IPS DF 6.9 (cell line): ENCODE measurements around the gene GFRA1.

Experiments used
- DNase-seq: peaks from one replicate; pipeline ENCODE4 v3.0.0-alpha.2; 2013; ENCODE audit warnings: low read depth, low spot score
- H3K27ac ChIP-seq: one replicate; pipeline ENCODE4 v1.5.1; 2013; ENCODE audit warnings: low read length, control low read depth
- H3K27me3 ChIP-seq: 2 replicates; pipeline ENCODE4 v1.6.1; 2013; ENCODE audit warnings: mild to moderate bottlenecking, low read length; ENCODE audit not compliant: control insufficient read depth, insufficient read depth
- H3K36me3 ChIP-seq: 2 replicates; pipeline ENCODE4 v1.6.1; 2013; ENCODE audit warnings: low read length; ENCODE audit not compliant: control insufficient read depth, insufficient read depth
- H3K4me1 ChIP-seq: 2 replicates; pipeline ENCODE4 v1.6.1; 2013; ENCODE audit warnings: low read length; ENCODE audit not compliant: control insufficient read depth, insufficient read depth
- H3K4me3 ChIP-seq: 2 replicates; pipeline ENCODE4 v1.5.1; 2013; ENCODE audit warnings: mild to moderate bottlenecking, low read length
- H3K9me3 ChIP-seq: 2 replicates; pipeline ENCODE4 v1.6.1; 2013; ENCODE audit warnings: low read length, inconsistent platforms; ENCODE audit not compliant: control insufficient read depth, insufficient read depth
- WGBS: extraction: QIAGEN DNeasy Blood & Tissue Kit; methylation state at CpG from one replicate; pipeline ENCODE4 v1.1.7; 2013; ENCODE audit warnings: mixed read lengths, missing lambda C conversion rate; ENCODE audit not compliant: insufficient read length, insufficient coverage; 5-methylcytosine and 5-hydroxymethylcytosine counted together

The GFRA1 gene

DNA sequence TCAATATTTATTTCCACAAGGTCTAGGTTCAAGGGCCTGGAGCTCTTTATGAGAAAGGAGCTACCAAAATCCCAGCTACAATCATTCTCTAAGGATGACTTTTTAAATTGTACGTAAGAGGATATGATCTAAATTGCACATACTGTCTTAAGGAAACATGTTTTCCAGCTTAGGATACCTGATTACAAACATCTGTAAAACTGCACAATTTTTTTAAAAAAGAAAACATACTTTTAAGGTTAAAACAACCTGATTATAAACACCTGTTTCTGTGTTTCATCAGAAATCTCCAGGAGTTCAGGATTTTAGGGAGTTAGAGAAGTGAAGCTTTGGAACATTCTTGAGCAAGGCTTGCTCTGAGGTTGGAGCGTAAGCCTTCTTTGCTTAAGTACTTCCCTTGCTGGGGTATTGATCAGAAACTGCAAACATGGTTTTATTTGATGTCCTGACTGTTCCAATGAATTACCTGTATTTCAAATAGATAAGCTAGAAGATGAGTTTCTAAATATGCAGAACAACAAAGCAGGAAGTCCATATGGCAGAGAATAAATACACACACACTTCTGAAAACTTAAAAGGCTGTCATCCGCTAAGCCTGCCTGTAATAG is 248.6 kb downstream of the GFRA1 start:
- Histone ChIP-seq H3K27me3 (no peaks in the 10 kb centered on the region), H3K9me3 (no peaks in the 10 kb centered on the region), H3K27ac (no peak overlapping the region), H3K36me3 (no peaks in the 10 kb centered on the region), H3K4me3 (no peak overlapping the region), H3K4me1 (no peaks in the 10 kb centered on the region)
- no CpG with 5 or more reads among the region's 3 CpGs for WGBS
- DNase-seq, result no peak

DNA sequence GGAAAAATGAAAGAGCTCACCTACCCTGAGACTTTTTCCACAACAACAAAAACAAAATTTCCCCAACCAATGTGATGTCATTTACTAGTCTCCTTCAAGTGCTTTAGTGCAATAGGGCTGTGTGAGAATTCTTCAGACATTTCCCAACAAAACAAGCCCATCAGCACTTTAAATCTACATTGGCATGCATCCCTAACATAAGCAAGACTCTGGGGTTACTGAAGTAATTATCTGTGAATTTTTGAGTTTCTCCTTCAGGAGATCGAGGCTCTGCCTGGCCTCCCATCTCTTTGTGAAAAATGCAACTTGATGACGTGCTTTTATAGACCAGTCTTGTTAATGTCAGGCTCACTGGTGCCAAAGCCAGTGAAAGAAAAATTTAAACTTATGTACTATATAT is 255.6 kb downstream of the GFRA1 start:
- no peaks in the 10 kb centered on the region for H3K9me3 ChIP-seq
- WGBS, result no CpG with 5 or more reads among the region's 2 CpGs
- H3K27ac ChIP-seq, result no peak overlapping the region
- no peaks in the 10 kb centered on the region for H3K4me1 ChIP-seq
- no peaks in the 10 kb centered on the region for H3K27me3 ChIP-seq
- H3K36me3 ChIP-seq, result no peaks in the 10 kb centered on the region
- H3K4me3 ChIP-seq, result no peak overlapping the region
- no peak for DNase-seq

DNA sequence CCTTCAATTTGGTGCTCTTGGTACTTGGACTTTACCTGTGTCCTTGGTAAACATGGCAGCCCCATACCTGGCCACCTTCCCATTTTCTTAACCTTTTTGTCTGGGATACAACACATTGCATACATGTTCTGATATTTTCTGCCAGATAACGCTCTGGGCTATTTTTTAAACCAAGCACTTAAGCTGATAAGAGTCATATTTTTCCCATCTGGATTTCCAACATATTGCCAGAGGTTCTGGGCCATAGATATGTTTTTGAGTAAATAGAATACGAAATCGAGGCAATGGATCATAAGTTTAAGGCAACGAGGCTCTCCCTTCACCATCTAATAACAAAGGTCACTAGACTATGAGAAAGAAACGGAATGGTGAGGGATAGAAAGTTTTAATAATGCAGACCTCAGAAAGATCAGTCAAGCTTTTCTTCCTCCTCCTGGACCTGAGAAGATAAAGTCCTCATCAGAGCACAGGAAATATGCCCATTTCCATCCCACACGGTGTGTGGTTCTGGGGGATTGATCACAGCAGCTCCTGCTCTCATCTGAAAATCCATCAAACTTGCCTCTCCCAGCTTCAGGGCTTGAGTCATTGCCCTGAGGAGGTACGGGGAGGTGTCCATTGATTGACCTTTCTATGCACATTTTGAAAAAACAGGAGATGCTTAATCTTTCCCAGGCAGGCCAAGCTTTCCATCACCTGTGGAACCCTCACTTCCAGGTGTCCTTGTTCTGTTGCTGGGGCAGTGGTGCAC is 257.2 kb downstream of the GFRA1 start:
- Histone ChIP-seq H3K36me3 (no peaks in the 10 kb centered on the region), H3K27me3 (no peaks in the 10 kb centered on the region), H3K4me3 (no peak overlapping the region), H3K9me3 (no peaks in the 10 kb centered on the region), H3K27ac (no peak overlapping the region), H3K4me1 (no peaks in the 10 kb centered on the region)
- WGBS, result no CpG with 5 or more reads among the region's 7 CpGs
- no peak for DNase-seq

DNA sequence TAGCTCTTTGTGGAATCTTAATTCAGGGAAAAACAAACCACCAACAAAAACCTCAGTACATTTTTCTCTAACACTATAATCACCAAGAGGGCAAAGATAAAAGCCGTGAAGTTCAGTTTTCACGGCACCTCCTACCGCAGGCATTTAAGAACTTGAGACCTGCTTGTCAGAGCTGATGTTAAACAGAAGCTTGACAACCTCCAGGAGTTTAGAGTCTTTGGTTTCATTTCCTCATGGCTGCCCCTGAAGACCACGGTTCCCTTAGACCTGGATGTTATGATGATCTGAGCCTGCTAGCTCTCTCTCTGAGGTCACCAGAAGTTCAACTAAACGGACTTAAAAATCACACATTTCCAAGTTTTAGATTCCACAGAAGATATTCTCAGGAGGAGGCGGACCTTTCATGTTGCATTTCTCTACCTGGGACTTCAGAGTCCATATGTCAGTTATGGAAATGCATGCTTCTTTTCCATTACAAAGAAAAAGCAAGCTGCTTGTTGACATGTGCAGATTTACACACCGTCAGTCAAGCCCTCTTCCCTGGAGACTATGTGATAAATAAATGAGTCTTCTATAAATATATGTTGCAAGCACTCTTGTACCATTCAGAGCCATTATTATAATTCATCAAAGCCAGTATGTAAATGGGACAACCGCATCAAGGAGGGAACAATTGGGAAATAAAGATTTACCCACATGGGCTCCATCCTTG is 258.0 kb downstream of the GFRA1 start:
- no peak for DNase-seq
- no CpG with 5 or more reads among the region's 8 CpGs for WGBS
- Histone ChIP-seq H3K27me3 (no peaks in the 10 kb centered on the region), H3K36me3 (no peaks in the 10 kb centered on the region), H3K9me3 (no peaks in the 10 kb centered on the region), H3K27ac (no peak overlapping the region), H3K4me3 (no peak overlapping the region), H3K4me1 (no peaks in the 10 kb centered on the region)

DNA sequence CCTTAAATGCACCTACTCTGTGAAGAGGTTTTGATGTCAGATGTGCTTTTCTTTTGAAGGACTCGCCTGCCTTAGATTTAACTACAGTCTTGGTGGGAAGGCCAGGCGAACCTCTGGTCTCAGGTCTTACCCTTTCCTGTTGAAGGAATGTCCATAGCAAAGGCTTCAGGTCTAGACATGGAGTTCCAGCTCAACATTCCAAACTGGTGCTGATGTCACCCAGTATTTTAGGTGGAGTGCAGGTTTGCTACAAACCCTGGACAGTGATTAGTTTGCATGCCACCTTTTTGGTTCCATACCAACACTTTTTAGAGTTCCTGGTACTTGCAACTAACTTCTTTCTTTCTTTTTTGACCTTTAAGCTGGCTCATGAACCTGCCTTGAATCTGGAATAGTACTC is 258.7 kb downstream of the GFRA1 start:
- H3K36me3 ChIP-seq, result no peaks in the 10 kb centered on the region
- WGBS, result no CpG with 5 or more reads among the region's 2 CpGs
- H3K4me3 ChIP-seq, result no peak overlapping the region
- H3K4me1 ChIP-seq, result no peaks in the 10 kb centered on the region
- no peaks in the 10 kb centered on the region for H3K9me3 ChIP-seq
- no peak for DNase-seq
- H3K27me3 ChIP-seq, result no peaks in the 10 kb centered on the region
- no peak overlapping the region for H3K27ac ChIP-seq

DNA sequence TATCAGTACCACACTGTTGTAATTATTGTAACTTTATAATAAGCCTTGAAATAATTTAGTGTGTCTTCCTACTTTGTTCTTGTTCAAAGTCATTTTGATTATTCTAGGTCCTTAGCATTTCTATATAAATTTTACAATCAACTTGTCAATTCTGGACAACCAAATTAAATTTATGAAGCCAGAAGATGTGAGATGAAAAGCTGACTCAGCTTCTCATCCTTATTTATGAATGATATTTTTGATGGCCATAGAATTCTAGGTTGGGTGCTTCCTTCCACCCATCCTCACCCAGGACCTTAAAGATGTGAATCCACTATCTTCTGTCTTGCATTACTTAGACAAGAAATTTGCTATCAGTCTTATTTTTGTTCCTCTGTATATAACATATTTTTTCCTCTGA is 261.1 kb downstream of the GFRA1 start:
- DNase-seq, result no peak
- Histone ChIP-seq H3K9me3 (no peaks in the 10 kb centered on the region), H3K36me3 (no peaks in the 10 kb centered on the region), H3K4me3 (no peak overlapping the region), H3K27me3 (no peaks in the 10 kb centered on the region), H3K27ac (no peak overlapping the region), H3K4me1 (no peaks in the 10 kb centered on the region)

DNA sequence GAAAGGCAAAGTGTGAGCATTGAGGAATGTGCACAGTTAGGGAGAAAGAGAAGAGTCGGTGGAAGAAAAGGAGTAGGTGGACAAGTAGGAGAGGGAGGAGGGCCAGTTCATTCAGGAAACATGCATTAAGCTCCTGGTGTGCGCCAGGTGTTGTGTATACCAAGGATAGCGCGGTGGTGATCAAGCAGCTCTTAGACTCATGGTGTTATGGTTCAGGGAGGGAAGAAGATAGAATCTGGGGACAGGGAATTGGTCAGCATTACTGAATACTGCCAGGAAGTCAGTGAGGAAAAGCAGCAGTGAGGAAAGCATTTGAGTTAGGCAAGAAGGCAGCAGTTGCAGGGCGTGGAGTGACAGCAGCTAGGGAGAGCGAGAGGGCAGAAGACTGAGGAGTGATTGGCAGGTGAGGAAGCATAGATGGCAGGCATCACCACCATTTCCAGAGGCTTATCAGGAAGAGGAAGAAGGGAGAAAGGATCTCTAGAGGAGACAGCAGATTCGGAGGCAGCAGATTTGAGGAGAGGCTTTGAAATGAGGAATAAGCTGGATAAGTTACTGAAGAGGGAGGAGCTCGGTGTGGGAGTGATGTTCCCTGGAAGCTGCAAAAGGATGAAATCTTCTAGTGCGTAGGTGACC is 265.6 kb downstream of the GFRA1 start:
- no peaks in the 10 kb centered on the region for H3K4me1 ChIP-seq

More for the DNA sequence above, 265.6 kb downstream of the GFRA1 start:
- Histone ChIP-seq H3K36me3 (no peaks in the 10 kb centered on the region), H3K27me3 (no peaks in the 10 kb centered on the region), H3K4me3 (no peak overlapping the region), H3K9me3 (no peaks in the 10 kb centered on the region), H3K27ac (no peak overlapping the region)
- WGBS, result no CpG with 5 or more reads among the region's 9 CpGs
- DNase-seq, result no peak
